B cell (primary cell): Measurements from ENCODE around the gene COL4A1. TPM values are rescaled to one million over a fixed set of nuclear protein-coding genes. Genes with fewer than 3 reads are reported as not detected.

Experiments
- ATAC-seq: fragments of 200-7000 bp; cut with Tn5 transposase; one replicate; pipeline ENCODE4 v1.10.0; 2021; ENCODE audit warnings: low read depth, mild to moderate bottlenecking, moderate number of reproducible peaks, moderate library complexity
- CTCF ChIA-PET: fragments of 350-600 bp; sonication (Branson Sonifier 250); formaldehyde crosslinking; loops from one replicate; lab custom pipeline; 2021; ENCODE audit warnings: antibody characterized with exemption, inconsistent platforms; lab: Charles Lee
- POLR2A ChIA-PET: fragments of 350-600 bp; sonication (Branson Sonifier 250); formaldehyde crosslinking; loops from one replicate; lab custom pipeline; 2021; ENCODE audit warnings: antibody characterized with exemption; lab: Charles Lee
- DNase-seq: peaks from one replicate; pipeline ENCODE4 v3.0.0; 2013
- H2AFZ ChIP-seq: 2 replicates; pipeline ENCODE4 v1.6.1; 2012; ENCODE audit warnings: mild to moderate bottlenecking, low read depth, low read length; ENCODE audit not compliant: insufficient read depth, poor library complexity, severe bottlenecking
- H3K27ac ChIP-seq, 2 donors: 1 replicate in 1 of 2; 2 replicates in 1 of 2; pipeline ENCODE4 v1.5.1; 2012 to 2013; ENCODE audit warnings: low read length in 2 of 2, mild to moderate bottlenecking in 2 of 2, moderate library complexity in 1 of 2
- H3K27me3 ChIP-seq, 4 experiments: fragments of 200-600 bp in 1 of 4; sonication (generic) in 1 of 4; replicated peaks in 1 of 4; 1 replicate in 2 of 4; 2 replicates in 2 of 4; pipeline versions ENCODE4 v1.6.1 to v1.7.0; 2013 to 2016; ENCODE audit warnings: low read length in 3 of 4, mild to moderate bottlenecking in 2 of 4, mixed read lengths in 1 of 4, moderate library complexity in 1 of 4; ENCODE audit not compliant: insufficient read depth in 4 of 4, control insufficient read depth in 3 of 4; ENCODE audit errors: control extremely low read depth in 1 of 4
- H3K36me3 ChIP-seq, 2 experiments: replicated peaks in 1 of 2; 1 replicate in 1 of 2; 2 replicates in 1 of 2; pipeline versions ENCODE4 v1.6.1 to v1.7.1; 2013; ENCODE audit warnings: low read length in 1 of 2; ENCODE audit not compliant: insufficient read depth in 2 of 2, control insufficient read depth in 1 of 2; ENCODE audit errors: control extremely low read depth in 1 of 2, extremely low read depth in 1 of 2
- H3K4me1 ChIP-seq, 2 donors: fragments of 200-600 bp in 1 of 2; sonication (generic) in 1 of 2; 1 replicate in 1 of 2; 2 replicates in 1 of 2; pipeline versions ENCODE4 v1.5.1 to v1.6.1; 2013 to 2017; ENCODE audit warnings: low read length in 2 of 2; ENCODE audit not compliant: control insufficient read depth in 2 of 2, insufficient read depth in 2 of 2
- H3K4me2 ChIP-seq: replicated peaks from 2 replicates; pipeline ENCODE3; 2012; ENCODE audit warnings: mild to moderate bottlenecking, low read depth, low read length; ENCODE audit not compliant: poor library complexity, severe bottlenecking
- H3K4me3 ChIP-seq, 5 experiments: fragments of 200-600 bp in 1 of 5; sonication (generic) in 1 of 5; 1 replicate in 3 of 5; 2 replicates in 2 of 5; pipeline versions ENCODE4 v1.5.1 to v1.7.0; 2011 to 2016; ENCODE audit warnings: low read length in 4 of 5, mild to moderate bottlenecking in 4 of 5, low read depth in 2 of 5, control low read depth in 1 of 5, moderate library complexity in 1 of 5; ENCODE audit not compliant: insufficient read depth in 1 of 5; ENCODE audit errors: control extremely low read depth in 1 of 5, extremely low read depth in 1 of 5
- H3K79me2 ChIP-seq: fragments of 200-600 bp; sonication (generic); one replicate; pipeline ENCODE4 v1.6.0; 2016; ENCODE audit warnings: low read length; ENCODE audit not compliant: control insufficient read depth, insufficient read depth
- H3K9ac ChIP-seq: fragments of 200-600 bp; sonication (generic); 2 replicates; pipeline ENCODE4 v1.6.1; 2017; ENCODE audit warnings: mild to moderate bottlenecking, low read length, moderate library complexity
- H3K9me3 ChIP-seq, 3 donors: one replicate each; pipeline versions ENCODE4 v1.6.1 to v1.7.1; 2013; ENCODE audit warnings: low read length in 2 of 3; ENCODE audit not compliant: control insufficient read depth in 2 of 3, insufficient read depth in 1 of 3; ENCODE audit errors: control extremely low read depth in 1 of 3
- H4K20me1 ChIP-seq: 2 replicates; pipeline ENCODE4 v1.6.0; 2012; ENCODE audit warnings: mild to moderate bottlenecking, low read length; ENCODE audit not compliant: insufficient read depth, control insufficient read depth, poor library complexity, severe bottlenecking
- H3K27ac Mint-ChIP-seq: one replicate; pipeline ENCODE4 v1.8.0; 2021; ENCODE audit warnings: mixed read lengths
- H3K27me3 Mint-ChIP-seq: one replicate; pipeline ENCODE4 v1.8.0; 2021; ENCODE audit warnings: mixed read lengths
- H3K4me1 Mint-ChIP-seq: one replicate; pipeline ENCODE4 v1.8.0; 2021; ENCODE audit warnings: mixed read lengths
- H3K4me3 Mint-ChIP-seq: one replicate; pipeline ENCODE4 v1.8.0; 2021; ENCODE audit warnings: mixed read lengths
- H3K9me3 Mint-ChIP-seq: one replicate; pipeline ENCODE4 v1.8.0; 2022; ENCODE audit warnings: mixed read lengths; ENCODE audit not compliant: insufficient read depth
- EZH2 ChIP-seq: IDR thresholded peaks from 2 replicates; pipeline ENCODE4 v1.6.1; 2012; ENCODE audit warnings: borderline replicate concordance, low read depth, mild to moderate bottlenecking, moderate library complexity, low read length; ENCODE audit not compliant: insufficient read depth, poor library complexity, severe bottlenecking
- WGBS: methylation state at CpG from one replicate; pipeline ENCODE4 v1.1.5; 2013; ENCODE audit warnings: missing lambda C conversion rate; ENCODE audit not compliant: insufficient coverage; 5-methylcytosine and 5-hydroxymethylcytosine counted together
- intact Hi-C: fragments of 100-400 bp; cut with micrococcal nuclease; formaldehyde crosslinking; loops from one replicate; pipeline ENCODE4 v1.10.0; 2022
- polyA plus RNA-seq: library from polyadenylated mRNA; depleted of rRNA; stranded (reverse); fragments of >200 nt; gene quantifications from 2 replicates; pipeline ENCODE4 v1.2.3, GENCODE V29; 2012
- total RNA-seq, 2 donors: library from RNA; stranded (reverse); fragments of 120-200 nt in 1 of 2; gene quantifications; 1 replicate in 1 of 2; 2 replicates in 1 of 2; pipeline versions ENCODE4 v1.2.3 to v1.2.4, GENCODE V29; 2013 to 2022
- TF ChIP-seq, protein P1 (sequence below): fragments of 200-600 bp; IDR thresholded peaks from one replicate; pipeline ENCODE4 v1.8.0; 2022; ENCODE audit warnings: antibody characterized with exemption, mild to moderate bottlenecking

COL4A1 gene
- total and polyA plus RNA-seq, 2 donors (not counting 1 experiment from before 2014, with no cell fraction given): not detected

DNA sequence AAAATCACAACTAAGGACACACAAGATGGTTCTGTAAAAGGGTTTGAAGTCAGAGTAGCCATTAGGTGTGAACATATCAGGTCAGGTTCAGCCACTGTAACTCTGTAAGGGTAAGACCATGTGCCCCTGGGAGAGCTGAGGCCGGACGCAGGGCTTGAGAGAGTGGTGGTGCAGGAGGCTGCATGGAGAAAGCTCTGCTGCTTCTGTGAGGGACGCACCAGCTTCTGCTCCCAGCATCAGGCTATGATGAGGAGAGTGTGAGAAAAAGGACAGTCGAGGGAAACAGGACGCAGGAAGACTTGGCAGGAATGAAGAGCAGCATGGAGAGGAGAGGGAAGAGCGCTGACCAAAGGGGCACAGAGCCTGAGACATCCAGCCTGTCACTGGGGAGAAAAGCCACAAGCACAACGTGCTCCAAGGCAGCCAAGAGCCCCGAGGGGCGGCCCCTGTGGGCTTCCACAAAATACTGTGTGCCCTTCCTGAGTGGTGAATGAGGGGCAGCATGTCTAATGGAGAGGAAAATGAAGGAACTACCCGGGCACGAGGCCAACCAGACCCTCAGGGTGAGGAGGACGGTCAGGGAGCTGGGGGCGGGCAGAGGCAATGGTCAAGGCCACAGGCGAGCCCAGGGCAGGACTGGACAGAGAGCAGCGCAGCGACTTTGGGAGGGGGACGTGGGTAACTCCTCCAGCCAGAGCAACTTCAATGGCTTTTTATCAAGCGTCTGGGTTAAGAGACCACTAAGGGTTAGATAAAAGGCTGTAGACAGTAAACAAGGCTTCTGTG is 107.7 kb downstream of the COL4A1 start:
- Mint-ChIP-seq H3K27ac (no peak overlapping the region), H3K27me3 (peaks cover 12% of the 10 kb centered on the region), H3K4me1 (no peaks in the 10 kb centered on the region), H3K4me3 (no peak overlapping the region), H3K9me3 (no peaks in the 10 kb centered on the region)
- DNase-seq (no peak), ATAC-seq (no peak)
- TF ChIP-seq, protein P1, sequence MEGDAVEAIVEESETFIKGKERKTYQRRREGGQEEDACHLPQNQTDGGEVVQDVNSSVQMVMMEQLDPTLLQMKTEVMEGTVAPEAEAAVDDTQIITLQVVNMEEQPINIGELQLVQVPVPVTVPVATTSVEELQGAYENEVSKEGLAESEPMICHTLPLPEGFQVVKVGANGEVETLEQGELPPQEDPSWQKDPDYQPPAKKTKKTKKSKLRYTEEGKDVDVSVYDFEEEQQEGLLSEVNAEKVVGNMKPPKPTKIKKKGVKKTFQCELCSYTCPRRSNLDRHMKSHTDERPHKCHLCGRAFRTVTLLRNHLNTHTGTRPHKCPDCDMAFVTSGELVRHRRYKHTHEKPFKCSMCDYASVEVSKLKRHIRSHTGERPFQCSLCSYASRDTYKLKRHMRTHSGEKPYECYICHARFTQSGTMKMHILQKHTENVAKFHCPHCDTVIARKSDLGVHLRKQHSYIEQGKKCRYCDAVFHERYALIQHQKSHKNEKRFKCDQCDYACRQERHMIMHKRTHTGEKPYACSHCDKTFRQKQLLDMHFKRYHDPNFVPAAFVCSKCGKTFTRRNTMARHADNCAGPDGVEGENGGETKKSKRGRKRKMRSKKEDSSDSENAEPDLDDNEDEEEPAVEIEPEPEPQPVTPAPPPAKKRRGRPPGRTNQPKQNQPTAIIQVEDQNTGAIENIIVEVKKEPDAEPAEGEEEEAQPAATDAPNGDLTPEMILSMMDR: no peak
- no peak for TF ChIP-seq EZH2
- no peaks in the 10 kb centered on the region for H3K9me3 ChIP-seq
- whole genome bisulfite sequencing: 68% methylated on average over 16 of the region's 18 CpGs
- CTCF ChIA-PET: no interaction called here
- H3K4me1 ChIP-seq: no peaks in the 10 kb centered on the region
- H2AFZ ChIP-seq: no peak overlapping the region
- intact Hi-C loops: no loop called here
- H3K79me2 ChIP-seq: no peaks in the 10 kb centered on the region
- H3K36me3 ChIP-seq: no peaks in the 10 kb centered on the region
- H3K27ac ChIP-seq: no peak overlapping the region
- H3K9ac ChIP-seq: no peak overlapping the region
- no peak overlapping the region for H3K4me3 ChIP-seq
- no peaks in the 10 kb centered on the region for H3K27me3 ChIP-seq
- no peak overlapping the region for H3K4me2 ChIP-seq
- POLR2A ChIA-PET: no interaction called here
- H4K20me1 ChIP-seq: no peaks in the 10 kb centered on the region

DNA sequence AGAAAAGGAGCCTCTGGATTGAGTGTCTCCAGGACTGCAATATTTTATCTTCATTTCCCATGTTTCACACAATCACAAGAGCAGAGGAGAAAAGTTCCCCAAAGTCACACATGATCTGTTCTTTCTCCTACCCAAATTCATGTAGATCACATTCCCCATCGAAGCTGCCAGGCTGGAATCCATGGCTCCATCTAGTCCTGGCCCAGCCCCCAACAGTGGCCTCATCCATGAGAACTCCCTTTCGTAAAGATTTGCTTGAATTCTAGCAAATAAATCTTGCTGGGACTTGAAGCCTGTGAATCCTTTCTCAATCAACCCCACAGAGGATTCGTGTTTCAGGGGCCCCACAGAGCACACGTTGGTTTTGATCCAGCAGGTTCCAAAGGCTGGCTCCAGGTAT is 109.5 kb downstream of the COL4A1 start:
- H3K27ac Mint-ChIP-seq: no peak overlapping the region
- Histone ChIP-seq H3K4me2 (no peak overlapping the region), H3K4me1 (no peaks in the 10 kb centered on the region), H3K9ac (no peak overlapping the region), H3K36me3 (no peaks in the 10 kb centered on the region), H3K27ac (no peak overlapping the region), H4K20me1 (no peaks in the 10 kb centered on the region), H3K9me3 (no peaks in the 10 kb centered on the region), H3K27me3 (peaks cover 0 to 3% (median 0%) of the 10 kb centered on the region in 4 experiments), H3K4me3 (no peak overlapping the region), H3K79me2 (no peaks in the 10 kb centered on the region), H2AFZ (no peak overlapping the region)
- peaks cover 17% of the 10 kb centered on the region for H3K27me3 Mint-ChIP-seq
- WGBS: 70% methylated on average over 4 of the region's 4 CpGs
- POLR2A ChIA-PET: no interaction called here
- no peaks in the 10 kb centered on the region for H3K4me1 Mint-ChIP-seq
- no peaks in the 10 kb centered on the region for H3K9me3 Mint-ChIP-seq
- CTCF ChIA-PET: no interaction called here
- intact Hi-C loops: no loop called here
- ATAC-seq (no peak), DNase-seq (no peak)
- TF ChIP-seq, protein P1: no peak
- TF ChIP-seq EZH2: no peak
- no peak overlapping the region for H3K4me3 Mint-ChIP-seq
